Stimulated activated CD8-positive, alpha-beta memory T cell treated with anti-CD3 and anti-CD28 coated beads, Interleukin-15, amount 100 ng/mL, for 48 hours (primary cell): ENCODE measurements around the gene FN3KRP.

Source experiments
- DNase-seq, 2 donors: peaks; one replicate each; pipeline ENCODE4 v3.0.0-alpha.2; 2020; ENCODE audit warnings: low read depth in 2 of 2

The FN3KRP gene

DNA sequence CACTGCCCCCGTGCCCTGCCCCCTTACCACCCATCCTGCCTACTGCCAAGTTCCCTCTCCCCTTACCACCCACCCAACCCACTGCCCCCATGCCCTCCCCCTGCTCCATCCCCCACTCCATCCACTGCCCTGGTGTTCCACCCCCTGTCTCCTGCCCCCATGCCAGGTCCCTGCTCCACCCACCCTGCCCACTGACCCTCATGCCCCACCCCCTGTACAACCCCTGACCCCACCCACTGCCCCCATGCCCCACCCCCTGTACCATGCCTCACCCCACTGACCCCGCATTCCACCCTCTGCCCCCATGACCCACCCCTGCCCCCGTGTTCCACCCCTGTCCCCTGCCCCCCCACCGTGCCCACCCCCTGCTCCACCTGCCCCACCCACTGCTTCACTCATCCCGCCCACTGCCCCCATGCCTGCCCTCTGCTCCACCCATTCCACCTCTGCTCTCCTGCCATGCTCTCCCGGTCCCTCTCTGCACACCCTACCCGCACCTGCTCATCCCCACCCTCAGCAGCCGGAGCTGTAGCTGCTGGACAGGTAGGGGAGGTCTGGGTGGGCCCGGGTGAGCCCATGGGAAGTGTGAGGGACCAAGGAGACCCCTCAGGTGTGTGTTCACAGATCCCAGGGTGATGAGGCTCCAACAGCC, 7.4 kb upstream of the FN3KRP start:
- no peak for DNase-seq

DNA sequence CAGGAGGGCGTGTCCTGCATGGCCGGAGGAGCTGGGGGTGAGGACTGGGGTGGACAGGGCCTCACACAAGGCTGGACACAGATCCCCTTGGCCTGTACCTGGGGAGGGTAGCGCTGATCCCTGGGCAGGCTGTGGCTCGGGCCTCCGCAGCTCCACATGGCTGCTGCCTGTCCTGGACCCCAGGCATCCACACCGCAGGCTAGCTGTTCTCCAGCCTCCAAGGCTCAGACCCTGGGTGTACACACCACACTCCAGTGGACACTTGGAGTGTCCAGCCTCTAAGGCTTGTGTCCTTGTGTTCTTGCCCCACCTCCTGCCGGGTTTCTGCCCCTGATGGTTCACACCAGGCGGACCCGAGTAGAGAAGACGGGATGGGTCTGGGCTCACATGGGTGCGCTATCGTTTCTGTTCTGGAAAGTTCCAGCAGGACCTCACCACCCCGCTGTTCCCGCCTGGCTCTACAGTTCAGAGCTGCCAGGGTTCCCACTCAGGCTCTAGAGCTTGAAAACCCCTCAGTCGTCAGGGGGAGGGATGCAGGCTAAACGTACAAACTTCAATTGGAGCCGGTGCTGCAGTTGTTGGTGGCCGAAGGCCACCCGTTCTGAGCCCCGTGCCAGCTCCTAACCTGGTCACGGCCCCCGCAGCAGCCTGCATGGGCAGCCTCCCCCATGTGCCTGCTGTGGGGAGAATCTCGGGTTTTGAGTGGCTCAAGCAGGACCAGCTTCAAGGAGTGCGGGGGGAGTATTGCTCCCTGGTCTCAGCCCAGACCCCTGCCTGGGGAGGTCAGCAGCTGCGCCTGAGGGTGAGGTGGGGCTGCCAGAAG, 6.6 kb upstream of the FN3KRP start:
- DNase-seq: no peak

DNA sequence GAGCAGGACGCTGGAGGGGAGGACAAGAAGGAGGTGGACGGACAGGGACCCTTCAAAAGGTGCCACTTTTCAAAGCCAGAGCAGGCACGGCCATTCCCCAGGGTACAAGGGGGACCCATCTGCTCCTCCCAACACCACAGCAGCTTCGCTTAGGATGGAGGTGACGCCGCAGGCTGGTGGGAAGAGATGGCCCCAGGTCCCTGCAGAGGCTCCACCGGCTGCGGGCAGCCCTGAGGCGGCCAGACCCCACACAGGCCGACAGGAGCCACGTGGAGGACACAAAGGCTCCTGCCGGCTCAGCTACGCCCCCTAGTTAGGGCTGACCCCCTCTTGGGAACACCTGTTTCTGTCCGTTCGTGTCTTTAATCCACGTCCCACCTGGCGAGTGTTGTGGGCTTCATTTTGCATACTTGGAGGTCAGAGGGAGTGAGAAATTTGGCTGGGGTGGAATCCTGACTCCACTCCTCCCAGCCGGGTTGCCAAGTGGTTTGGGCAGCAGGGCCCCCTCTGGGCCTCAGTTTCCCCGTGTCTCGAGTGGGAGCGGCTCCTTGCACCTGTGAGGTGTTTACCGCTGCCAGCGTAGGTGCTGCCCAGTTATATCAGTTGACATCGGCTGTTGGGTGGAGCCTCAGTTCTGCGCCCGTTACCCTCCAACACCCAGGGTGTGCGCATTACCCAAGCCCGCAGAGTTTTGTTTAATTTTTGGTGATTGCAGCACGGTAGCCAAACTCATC, 5.8 kb upstream of the FN3KRP start:
- no peak for DNase-seq

DNA sequence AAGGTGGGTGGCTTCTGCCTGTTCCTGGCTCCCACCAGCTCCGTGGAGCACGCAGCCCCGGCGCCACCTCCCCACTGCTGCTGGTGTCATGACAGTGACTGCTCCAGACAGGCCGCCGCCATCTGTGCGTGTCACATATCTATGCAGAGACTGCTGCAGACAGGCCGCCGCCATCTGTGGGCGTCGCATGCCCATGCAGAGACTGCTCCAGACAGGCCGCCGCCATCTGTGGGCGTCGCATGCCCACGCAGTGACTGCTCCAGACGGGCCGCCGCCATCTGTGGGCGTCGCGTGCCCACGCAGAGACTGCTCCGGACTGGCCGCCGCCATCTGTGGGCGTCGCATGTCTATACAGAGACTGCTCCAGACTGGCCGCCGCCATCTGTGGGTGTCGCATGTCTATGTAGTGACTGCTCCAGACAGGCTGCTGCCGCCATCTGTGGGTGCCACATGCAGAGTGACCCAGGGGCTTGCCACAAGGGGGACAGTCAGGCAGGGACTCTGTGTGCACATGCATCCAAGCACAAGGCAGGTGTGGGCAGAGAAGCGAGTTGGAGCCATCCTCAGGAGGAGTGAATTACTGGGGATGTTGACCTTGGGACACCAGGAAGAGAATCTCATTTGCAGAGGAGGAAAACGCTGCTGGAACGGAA, 3.3 kb upstream of the FN3KRP start:
- DNase-seq: no peak

DNA sequence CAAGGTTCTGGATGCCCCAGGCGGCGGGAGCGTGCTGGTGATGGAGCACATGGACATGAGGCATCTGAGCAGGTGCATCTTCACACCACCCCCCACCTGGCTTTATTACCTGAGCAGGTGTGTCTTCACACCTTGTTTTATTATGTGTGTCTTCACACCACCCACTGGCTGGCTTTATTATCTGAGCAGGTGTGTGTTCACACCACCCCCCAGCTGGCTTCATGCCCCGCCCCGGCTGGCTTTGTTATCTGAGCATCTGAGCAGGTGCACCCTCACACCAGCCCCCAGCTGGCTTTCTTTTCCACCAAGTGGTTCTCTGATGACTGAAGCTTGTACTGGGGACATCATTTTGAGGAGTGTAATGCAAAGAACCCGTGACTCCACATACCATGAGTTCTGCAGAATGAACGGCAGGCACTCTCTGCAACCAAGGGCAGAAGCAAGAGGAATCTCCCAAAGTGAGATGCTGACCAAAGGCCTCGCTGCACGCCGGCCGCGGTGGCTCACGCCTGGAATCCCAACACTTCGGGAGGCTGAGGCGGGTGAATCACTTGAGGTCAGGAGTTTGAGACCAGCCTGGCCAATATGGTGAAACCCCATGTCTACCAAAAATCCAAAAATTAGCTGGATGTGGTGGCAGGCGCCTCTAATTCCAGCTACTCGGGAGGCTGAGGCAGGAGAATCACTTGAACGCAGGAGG, 2.6 kb downstream of the FN3KRP start:
- DNase-seq: no peak

GRCh38 chr17:82720204-82720603, 3.7 kb downstream of the FN3KRP start:
- no peak for DNase-seq

DNA sequence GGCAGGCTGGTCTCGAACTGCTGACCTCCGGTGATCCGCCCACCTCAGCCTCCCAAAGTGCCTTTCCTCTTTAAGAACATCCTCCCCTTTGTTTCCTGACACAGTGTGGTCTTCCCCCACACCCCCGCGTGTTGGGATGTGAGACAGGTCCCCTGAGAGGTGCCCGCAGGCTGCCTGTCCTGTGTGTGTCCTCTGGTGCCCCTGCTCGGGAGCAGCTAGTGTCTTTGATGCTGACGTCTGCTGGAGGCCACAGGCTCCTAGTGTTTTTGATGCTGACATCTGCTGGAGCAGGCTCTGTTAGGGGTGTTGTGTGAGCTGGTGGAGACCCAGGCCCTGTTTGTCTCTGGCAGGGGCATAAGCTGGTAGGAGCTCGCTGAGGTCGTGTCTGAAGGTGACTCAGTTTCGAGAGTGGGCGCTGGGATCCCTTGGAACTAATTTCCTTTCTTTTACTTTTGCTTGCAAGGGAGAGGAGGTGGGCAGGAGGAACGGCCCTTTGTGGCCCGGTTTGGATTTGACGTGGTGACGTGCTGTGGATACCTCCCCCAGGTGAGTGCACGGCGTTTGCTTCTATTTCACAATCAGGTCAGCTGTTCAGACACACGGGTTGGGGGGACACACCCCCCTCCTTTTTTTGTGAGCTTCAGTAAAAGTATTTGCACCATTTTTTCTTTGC, 6.0 kb downstream of the FN3KRP start:
- no peak for DNase-seq

- no peak for DNase-seq
Measured at GRCh38 chr17:82723169-82723807, 6.8 kb downstream of the FN3KRP start.

- no peak for DNase-seq
Measured at GRCh38 chr17:82726427-82726826, 9.9 kb downstream of the FN3KRP start.

- DNase-seq: no peak
Measured at GRCh38 chr17:82729479-82730260, 13.2 kb downstream of the FN3KRP start.

DNA sequence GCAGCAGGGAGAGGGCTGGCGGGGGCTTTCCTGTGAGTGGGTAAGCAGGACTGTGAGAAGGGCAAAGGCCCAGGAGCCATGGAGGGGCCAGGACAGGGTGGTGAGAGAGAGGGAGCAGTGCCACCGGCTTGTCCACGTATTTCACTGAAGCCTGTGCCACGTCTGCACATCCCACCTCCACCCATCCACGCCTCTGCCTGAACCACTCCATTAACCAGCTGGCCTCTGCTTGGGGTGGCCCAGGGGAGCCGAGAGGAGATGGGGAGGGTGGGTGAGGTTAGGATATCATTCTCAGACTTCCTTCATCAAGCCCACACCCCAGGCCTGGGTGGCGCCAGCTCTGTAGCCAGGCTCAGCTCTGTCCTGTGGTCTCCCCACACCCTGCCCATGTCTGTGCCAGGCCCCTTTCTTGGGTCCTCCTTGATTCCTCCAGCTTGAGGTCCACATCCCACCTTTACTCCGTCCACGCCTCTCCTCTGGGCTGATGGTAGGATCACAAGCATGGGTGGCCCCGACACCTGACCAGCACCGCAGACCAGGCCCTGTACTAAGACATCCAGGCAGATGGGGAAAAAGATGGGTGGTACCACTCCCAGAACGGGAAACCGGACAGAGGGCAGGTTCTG, 15.7 kb downstream of the FN3KRP start:
- no peak for DNase-seq

GRCh38 chr17:82734987-82735866, 18.7 kb downstream of the FN3KRP start, which contains the start of gene FN3K:
FN3K (plus strand) TSS chr17:82735615; CDS start chr17:82735637, 22 bp downstream.
- no peak for DNase-seq

DNA sequence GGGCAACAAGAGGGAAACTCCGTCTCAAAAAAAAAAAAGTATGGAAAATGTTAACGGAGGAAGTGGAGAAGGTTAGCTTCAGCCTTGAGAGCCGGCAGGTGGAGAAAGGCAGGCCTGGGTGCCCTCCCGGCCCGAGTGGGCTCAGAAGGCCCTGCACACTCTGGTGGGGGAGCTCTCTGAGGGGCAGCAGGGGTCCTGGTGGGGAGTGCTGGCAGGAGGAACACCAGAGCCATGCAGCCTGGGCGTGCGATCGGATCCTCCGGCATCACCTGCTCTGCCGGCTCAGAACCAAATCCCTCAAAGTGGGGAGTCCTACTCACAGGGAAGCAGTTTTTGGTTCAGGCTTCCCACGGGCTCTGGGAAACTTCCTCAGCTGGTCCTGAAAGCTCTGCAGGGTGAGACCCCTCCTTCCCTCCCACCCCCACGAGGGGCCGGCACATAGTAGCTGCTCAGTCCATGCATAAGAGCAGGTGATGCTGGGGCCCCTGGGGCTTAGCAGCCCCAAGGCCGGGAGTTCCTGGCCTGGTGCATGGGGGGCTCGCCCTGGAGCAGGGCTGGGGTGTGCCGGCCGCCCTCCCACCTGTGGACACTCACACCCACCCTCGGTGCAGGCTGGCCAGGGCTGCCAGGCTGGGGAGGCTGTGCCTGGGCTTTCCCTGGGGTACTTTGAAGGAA, 20.1 kb downstream of the FN3KRP start:
- DNase-seq: no peak

- no peak for DNase-seq
Measured at GRCh38 chr17:82737967-82738877, 21.7 kb downstream of the FN3KRP start.

- DNase-seq: no peak
Measured at GRCh38 chr17:82740906-82741759, 24.6 kb downstream of the FN3KRP start.
